AG10803 (cell line): ENCODE measurements around the gene CNIH2.

Source experiments
- DNase-seq: peaks from one replicate; pipeline ENCODE4 v3.0.0; 2010; ENCODE audit warnings: low read depth
- H3K4me3 ChIP-seq: 2 replicates; pipeline ENCODE4 v1.5.1; 2011; ENCODE audit warnings: mild to moderate bottlenecking, low read length, control low read depth
- CTCF ChIP-seq: conservative IDR thresholded peaks from 2 replicates; pipeline ENCODE4 v1.5.1; 2011; ENCODE audit warnings: mild to moderate bottlenecking, low read length, control low read depth, inconsistent platforms

The CNIH2 gene

DNA sequence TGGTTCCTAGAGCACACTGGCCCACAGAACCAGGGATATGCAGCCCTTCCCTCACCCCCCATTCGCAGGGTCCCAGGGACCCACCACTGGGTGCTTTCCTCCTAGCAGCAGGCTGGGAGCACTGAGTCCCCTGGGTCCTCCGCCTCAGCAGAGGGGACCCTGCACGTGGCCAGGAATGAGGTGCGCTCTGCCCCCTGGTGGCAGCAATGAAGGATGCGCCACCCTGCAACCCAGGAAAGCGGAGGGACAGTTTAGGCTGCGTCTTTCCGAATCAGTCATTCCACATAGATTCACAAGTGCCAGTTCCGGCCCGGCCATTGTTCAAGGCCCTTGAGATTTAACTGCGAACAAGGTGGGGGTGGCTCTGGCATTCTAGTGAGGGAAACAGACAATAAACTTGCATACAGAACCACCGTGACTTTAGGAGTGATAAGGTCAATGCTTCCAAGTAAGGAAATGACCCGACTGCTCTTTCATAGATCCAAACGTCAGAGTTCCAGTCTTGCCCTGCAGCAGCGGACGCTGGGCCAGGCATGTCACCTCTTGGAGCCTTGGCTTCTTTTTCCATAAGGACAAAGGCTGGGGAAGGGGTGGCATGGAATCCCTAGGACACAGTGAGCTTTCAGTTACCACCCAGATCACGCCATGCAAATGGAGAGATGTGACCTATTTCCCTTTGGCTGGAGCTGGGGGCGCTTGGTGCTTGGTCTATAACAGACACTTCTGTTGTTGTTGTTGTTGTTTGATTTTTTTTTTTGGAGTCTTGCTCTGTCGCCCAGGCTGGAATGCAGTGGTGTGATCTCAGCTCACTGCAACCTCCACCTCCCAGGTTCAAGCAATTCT, 50.5 kb downstream of the CNIH2 start:
- H3K4me3 ChIP-seq, result peak overlapping the region; percentile 2
- TF ChIP-seq CTCF, result peak; percentile 92
- DNase-seq, result peak; percentile 75

DNA sequence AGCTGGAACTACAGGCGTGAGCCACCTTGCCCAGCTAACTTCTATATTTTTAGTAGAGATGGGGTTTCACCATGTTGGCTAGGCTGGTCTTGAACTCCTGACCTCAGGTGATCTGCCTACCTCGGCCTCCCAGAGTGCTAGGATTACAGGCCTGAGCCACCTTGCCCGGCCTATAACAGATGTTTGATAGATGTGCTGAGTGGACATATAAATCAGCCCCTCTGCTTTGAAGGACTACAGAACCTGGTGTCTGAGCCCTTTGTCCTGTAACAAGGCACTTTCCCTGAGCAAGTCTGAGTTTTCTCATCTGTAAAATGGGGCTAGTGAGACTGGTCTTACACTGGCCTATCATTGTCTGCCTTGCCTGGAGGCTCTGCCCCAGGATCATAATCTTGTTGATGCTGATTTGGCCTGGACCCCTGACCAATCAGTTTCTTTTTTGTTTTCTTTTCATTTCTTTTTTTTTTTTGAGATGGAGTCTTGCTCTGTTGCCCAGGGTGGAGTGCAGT, 51.2 kb downstream of the CNIH2 start:
- no peak for TF ChIP-seq CTCF
- no peak overlapping the region for H3K4me3 ChIP-seq
- no peak for DNase-seq

GRCh38 chr11:66330931-66331330, 53.0 kb downstream of the CNIH2 start:
- TF ChIP-seq CTCF, result no peak
- no peak overlapping the region for H3K4me3 ChIP-seq
- no peak for DNase-seq

DNA sequence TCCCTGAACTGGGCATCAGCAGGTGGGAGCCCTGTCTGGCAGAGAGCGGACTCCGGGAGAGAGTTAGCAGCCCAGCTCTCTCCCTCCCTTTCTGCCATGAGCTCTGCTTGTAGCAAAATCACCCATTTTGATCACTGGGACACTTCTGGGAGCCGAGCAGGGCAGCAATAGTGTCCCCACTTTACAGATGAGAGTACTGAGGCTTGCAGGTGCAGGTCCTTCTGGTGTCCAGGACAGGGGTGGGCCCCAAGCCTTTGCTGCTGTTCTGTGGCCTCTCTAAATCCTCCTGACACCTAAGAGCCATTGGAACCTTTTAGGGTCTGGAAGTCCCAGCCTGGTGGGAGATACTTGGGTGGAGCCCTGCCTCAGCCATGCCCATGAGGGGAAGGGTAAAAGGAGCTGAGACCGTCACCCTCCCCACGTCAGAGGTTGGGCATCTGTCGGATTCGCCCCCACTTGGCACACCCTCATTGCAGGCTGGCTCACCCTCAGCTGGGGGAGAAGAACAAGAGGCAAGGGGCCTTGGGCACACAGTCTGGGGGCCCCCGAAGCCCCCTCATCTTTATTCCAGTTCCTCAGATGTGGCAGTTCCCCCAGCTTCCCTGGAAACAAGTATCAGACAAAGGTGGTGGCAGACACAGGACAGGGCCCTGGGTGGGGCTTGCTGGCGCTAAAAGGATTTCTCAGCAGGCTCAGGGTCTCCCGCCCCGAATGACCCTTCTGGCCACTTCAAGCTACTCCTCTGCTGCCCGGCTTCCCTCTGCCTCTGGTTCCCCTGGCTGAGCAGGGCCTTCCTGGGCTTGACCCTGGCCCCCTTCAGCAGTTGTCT, 53.8 kb downstream of the CNIH2 start:
- no peak overlapping the region for H3K4me3 ChIP-seq
- no peak for DNase-seq

DNA sequence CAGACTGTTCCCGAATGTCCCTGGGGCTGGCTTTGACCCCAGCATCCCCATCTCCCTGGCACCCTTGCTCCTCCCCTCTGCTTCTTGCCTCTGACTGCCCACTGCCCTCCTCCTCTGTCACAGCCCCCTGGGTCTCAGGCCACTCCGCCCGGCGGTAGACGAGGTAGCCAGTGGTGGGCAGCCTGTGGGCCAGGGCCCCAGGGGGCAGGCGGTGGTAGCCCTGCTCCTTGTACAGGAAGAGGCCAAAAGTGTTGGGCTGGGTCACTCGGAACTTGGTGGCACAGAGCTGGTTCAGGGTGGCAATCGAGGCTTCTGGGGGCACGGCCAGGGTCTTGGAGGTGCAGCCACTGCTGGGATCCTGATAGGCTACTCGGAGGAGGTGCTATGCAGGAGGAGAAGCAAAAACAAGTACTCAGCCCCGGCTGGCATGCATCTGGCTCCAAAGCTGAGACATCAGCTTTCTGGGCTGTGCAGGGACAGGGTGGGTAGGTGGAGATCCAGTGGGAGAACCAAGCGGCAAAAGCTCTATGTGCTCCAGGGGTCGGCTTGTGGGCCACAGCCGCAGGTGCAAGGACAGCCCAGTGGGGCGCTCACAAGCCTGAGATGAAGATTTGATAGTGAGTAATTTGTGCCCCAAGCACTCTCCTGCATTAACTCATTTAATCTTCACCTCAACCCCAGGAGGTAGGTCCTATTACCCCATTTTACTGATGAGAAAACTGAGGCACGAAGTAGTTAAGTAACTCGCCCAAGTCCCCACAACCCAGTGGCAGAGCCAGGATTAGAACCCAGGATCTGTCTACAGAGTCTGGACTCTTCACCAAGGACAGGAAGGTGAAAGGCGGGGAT, 54.6 kb downstream of the CNIH2 start:
- no peak for TF ChIP-seq CTCF
- H3K4me3 ChIP-seq, result no peak overlapping the region
- DNase-seq, result no peak

More for the DNA sequence above, 53.8 kb downstream of the CNIH2 start:
- TF ChIP-seq CTCF, result no peak

DNA sequence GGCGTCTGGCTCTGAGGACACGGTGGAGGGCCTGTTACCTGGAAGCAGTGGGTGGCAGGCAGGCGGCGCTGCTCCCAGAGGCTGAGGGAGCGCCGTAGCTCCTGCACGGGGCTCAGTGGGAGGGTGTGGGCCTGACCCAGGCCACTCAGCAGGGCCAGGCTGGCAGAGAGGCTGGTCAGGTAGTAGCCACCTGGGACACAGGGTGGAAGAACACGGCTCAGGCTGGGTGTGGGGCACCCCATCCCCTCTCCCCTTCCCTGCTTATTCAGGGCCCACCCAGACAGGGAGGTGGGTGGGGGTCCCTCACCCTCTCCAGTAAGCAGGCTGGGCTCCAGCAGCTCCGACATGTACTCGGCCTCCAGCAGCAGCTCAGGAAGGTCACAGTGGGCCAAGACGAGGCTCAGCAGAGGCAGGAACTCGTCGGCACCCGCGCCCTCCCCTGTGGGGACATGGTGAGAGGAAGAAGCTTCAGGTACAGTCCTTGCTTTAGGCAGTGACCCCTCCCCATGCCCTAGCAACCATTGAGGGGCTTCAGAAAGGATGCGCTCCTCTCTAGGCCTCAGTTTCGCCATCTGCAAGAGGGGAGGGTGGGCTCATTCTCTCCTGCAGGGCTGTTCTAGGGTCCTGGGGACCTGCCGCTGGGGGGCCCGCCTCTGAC, 55.4 kb downstream of the CNIH2 start:
- no peak for DNase-seq

More for the DNA sequence above, 55.4 kb downstream of the CNIH2 start:
- no peak for TF ChIP-seq CTCF
- H3K4me3 ChIP-seq, result no peak overlapping the region
